NCI-H2107 (cell line): ENCODE results near the gene PILRA.
"Not testable (repeated sequence)": the region's sequence is repeated elsewhere in the genome, so short reads cannot be mapped to it uniquely, and the experiment has no call there.

Experiments
- DNase-seq: peaks from one replicate; lab custom pipeline; 2025; lab: John Stamatoyannopoulos, UW

The PILRA gene

GRCh38 chr7:100380196-100380595 is 6.9 kb downstream of the PILRA start:
- no peak for DNase-seq

- DNase-seq, result not testable (repeated sequence)
Observed at GRCh38 chr7:100381531-100382233, 8.4 kb downstream of the PILRA start.

- DNase-seq, result not testable (repeated sequence)
Observed at GRCh38 chr7:100382234-100382853, 9.1 kb downstream of the PILRA start.

GRCh38 chr7:100384628-100385294 is 11.5 kb downstream of the PILRA start:
- no peak for DNase-seq

GRCh38 chr7:100386940-100387339 is 13.7 kb downstream of the PILRA start:
- no peak for DNase-seq

- no peak for DNase-seq
Observed at GRCh38 chr7:100387695-100388094, 14.4 kb downstream of the PILRA start.

GRCh38 chr7:100389437-100390088 is 16.3 kb downstream of the PILRA start:
- no peak for DNase-seq

GRCh38 chr7:100390286-100391009 is 17.2 kb downstream of the PILRA start:
- no peak for DNase-seq

- DNase-seq, result no peak
Observed at GRCh38 chr7:100393233-100393905, 20.1 kb downstream of the PILRA start.

- DNase-seq, result no peak
Observed at GRCh38 chr7:100394077-100394476, 20.8 kb downstream of the PILRA start.

- DNase-seq, result no peak
Observed at GRCh38 chr7:100396421-100396982, 23.2 kb downstream of the PILRA start.

- DNase-seq, result no peak
Observed at GRCh38 chr7:100397315-100398081, 24.2 kb downstream of the PILRA start.

- no peak for DNase-seq
Observed at GRCh38 chr7:100398239-100398638, 25.0 kb downstream of the PILRA start.

GRCh38 chr7:100400041-100400440 is 26.8 kb downstream of the PILRA start:
- DNase-seq, result no peak

GRCh38 chr7:100400656-100401055 is 27.4 kb downstream of the PILRA start:
- no peak for DNase-seq

GRCh38 chr7:100401811-100402210 is 28.5 kb downstream of the PILRA start:
- no peak for DNase-seq

- no peak for DNase-seq
Observed at GRCh38 chr7:100402241-100402640, 29.0 kb downstream of the PILRA start.

GRCh38 chr7:100406767-100407166 is 33.5 kb downstream of the PILRA start:
- no peak for DNase-seq

GRCh38 chr7:100407285-100408180 is 34.2 kb downstream of the PILRA start:
- DNase-seq, result peak; percentile 22
